Esophagus squamous epithelium (tissue), 5 donors: Measurements from ENCODE around the gene NPSR1. TPM values are rescaled to one million over a fixed set of nuclear protein-coding genes. Genes with fewer than 3 reads are reported as not detected.

Experiments
- DNase-seq: peaks from one replicate; lab custom pipeline; 2025; lab: John Stamatoyannopoulos, UW
- H3K27ac ChIP-seq, 4 donors: fragments of 200-600 bp; sonication (generic); one replicate each; pipeline ENCODE4 v1.5.1; 2016 to 2019; ENCODE audit warnings: mild to moderate bottlenecking in 1 of 4
- H3K27me3 ChIP-seq, 4 donors: fragments of 200-600 bp; sonication (generic); 1 replicate in 3 of 4; 2 replicates in 1 of 4; pipeline versions ENCODE4 v1.5.1 to v1.6.0; 2017 to 2021; ENCODE audit warnings: antibody characterized with exemption in 1 of 4
- H3K36me3 ChIP-seq, 3 donors: fragments of 200-600 bp; sonication (generic); one replicate each; pipeline ENCODE4 v1.5.1; 2016 to 2019
- H3K4me1 ChIP-seq, 3 donors: fragments of 200-600 bp; sonication (generic); one replicate each; pipeline ENCODE4 v1.5.1; 2017 to 2019
- H3K4me3 ChIP-seq, 4 donors: fragments of 200-600 bp; sonication (generic); 1 replicate in 3 of 4; 2 replicates in 1 of 4; pipeline ENCODE4 v1.5.1; 2016 to 2019; ENCODE audit warnings: mild to moderate bottlenecking in 2 of 4, moderate library complexity in 1 of 4
- H3K9me3 ChIP-seq, 3 donors: fragments of 200-600 bp; sonication (generic); one replicate each; pipeline ENCODE4 v1.5.1; 2016 to 2019
- POLR2A ChIP-seq, 4 donors: fragments of 450-650 bp; IDR thresholded peaks; one replicate each; pipeline ENCODE4 v1.6.1; 2017; ENCODE audit warnings: antibody characterized with exemption in 4 of 4, mild to moderate bottlenecking in 4 of 4, moderate library complexity in 3 of 4
- WGBS, 2 donors: methylation state at CpG; one replicate each; pipeline ENCODE4 v1.1.5; 2018; 5-methylcytosine and 5-hydroxymethylcytosine counted together
- intact Hi-C: fragments of 100-400 bp; cut with DNase I; formaldehyde crosslinking; loops from one replicate; pipeline ENCODE4 v1.15.0; 2022
- total RNA-seq, 4 donors: library from RNA; depleted of rRNA; stranded (reverse); fragments of >200 nt; gene quantifications; one replicate each; pipeline ENCODE4 v1.1.0, GENCODE V29; 2016
- TF ChIP-seq, protein P1 (sequence below), 6 experiments: fragments of 450-650 bp in 4 of 6; fragments of 200-600 bp in 2 of 6; sonication (generic) in 2 of 6; IDR thresholded peaks; one replicate each; pipeline ENCODE4 v1.5.1; 2016 to 2019; ENCODE audit warnings: antibody characterized with exemption in 6 of 6, mild to moderate bottlenecking in 4 of 6, moderate library complexity in 4 of 6
- donor health status: DM: yes; HTN: yes; CAD: no.

The NPSR1 gene
- total RNA-seq, 4 donors from 2014 or later = not detected

DNA sequence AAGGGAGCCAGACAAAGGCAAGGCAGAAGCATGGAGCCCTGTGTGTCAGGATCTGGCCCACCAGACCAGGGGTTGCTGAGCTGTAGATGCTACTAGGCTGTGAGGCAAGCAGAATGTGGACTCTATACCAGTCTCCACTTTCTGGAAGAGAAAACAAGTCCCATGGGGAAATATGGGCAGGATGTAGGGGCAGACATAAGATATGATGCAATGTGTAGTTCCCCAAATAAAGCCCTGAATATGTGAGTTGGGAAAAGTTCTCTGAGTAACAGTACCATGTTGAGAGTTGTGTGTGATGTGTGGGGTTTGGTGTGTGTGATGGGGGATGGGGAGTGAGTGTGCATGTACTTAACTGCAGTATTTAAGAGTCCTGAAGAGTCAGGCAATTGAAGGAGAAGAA, 62.3 kb downstream of the NPSR1 start:
- intact Hi-C loops = no loop called here
- no peaks in the 10 kb centered on the region for H3K36me3 ChIP-seq
- DNase-seq = no peak
- TF ChIP-seq POLR2A (IDR thresholded peaks at IDR 0.05) = no peak
- H3K9me3 ChIP-seq = no peaks in the 10 kb centered on the region
- H3K4me1 ChIP-seq = peaks cover 0 to 9% (median 0%) of the 10 kb centered on the region in 3 donors
- no peak overlapping the region for H3K4me3 ChIP-seq
- H3K27me3 ChIP-seq = no peaks in the 10 kb centered on the region
- no peak overlapping the region for H3K27ac ChIP-seq

DNA sequence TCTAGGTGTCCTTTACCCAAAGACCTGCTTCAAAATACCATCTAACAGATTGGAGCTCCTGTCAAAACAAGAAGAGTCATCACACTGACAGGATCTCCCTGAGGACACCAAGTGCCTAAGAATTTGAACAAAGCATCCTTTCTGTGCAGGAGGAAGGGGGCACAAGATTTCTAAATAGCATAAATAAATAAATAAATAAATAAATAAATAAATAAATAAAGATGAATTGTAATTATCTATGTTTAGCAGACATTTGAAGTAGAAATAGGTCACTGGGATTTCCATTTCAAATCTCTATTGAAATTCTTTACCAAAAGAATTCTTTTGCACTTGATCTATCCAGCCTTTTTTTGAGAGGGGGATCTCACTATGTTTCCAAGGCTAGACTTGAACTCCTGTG, 65.3 kb downstream of the NPSR1 start:
- intact Hi-C loops = no loop called here
- no peak for TF ChIP-seq POLR2A (IDR thresholded peaks at IDR 0.05)
- TF ChIP-seq, protein P1, sequence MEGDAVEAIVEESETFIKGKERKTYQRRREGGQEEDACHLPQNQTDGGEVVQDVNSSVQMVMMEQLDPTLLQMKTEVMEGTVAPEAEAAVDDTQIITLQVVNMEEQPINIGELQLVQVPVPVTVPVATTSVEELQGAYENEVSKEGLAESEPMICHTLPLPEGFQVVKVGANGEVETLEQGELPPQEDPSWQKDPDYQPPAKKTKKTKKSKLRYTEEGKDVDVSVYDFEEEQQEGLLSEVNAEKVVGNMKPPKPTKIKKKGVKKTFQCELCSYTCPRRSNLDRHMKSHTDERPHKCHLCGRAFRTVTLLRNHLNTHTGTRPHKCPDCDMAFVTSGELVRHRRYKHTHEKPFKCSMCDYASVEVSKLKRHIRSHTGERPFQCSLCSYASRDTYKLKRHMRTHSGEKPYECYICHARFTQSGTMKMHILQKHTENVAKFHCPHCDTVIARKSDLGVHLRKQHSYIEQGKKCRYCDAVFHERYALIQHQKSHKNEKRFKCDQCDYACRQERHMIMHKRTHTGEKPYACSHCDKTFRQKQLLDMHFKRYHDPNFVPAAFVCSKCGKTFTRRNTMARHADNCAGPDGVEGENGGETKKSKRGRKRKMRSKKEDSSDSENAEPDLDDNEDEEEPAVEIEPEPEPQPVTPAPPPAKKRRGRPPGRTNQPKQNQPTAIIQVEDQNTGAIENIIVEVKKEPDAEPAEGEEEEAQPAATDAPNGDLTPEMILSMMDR (IDR thresholded peaks at IDR 0.05) = no peak
- Histone ChIP-seq H3K27ac (no peak overlapping the region), H3K27me3 (no peaks in the 10 kb centered on the region), H3K4me3 (no peak overlapping the region), H3K36me3 (no peaks in the 10 kb centered on the region), H3K4me1 (peaks cover 0 to 9% (median 0%) of the 10 kb centered on the region in 3 donors), H3K9me3 (no peaks in the 10 kb centered on the region)
- DNase-seq = no peak

DNA sequence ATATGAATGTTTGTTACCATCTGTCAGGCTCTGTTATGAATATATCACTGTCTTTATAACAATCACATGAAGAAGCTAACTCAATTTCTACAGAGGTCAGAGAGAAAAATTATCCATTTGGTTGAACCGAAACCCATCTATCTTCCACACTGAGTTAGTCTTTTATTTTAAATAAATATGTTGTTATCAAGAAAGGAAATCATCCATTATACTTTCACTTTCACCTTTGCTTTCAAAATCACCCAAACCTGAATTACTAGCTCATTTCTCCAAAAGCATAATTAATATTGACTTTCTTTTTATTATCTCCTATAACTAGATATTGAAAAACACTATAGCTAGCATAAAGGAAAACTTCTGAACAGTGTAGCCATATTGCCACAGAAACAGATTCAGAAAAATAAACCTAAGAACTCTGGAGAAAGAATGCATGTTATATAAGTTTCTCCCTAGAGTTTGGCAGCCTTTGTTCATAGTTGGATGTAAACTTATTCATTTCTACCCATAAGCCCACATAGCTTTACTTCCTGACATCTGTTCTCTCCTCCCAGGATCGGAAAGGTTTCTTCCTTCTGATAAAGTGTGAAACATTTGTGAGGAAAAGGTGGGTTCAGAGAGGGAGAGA, 66.0 kb downstream of the NPSR1 start:
- 29 to 49% methylated on average over 2 of the region's 2 CpGs for WGBS, 2 donors
- Histone ChIP-seq H3K4me3 (no peak overlapping the region), H3K36me3 (no peaks in the 10 kb centered on the region), H3K27me3 (no peaks in the 10 kb centered on the region), H3K9me3 (no peaks in the 10 kb centered on the region), H3K4me1 (peaks cover 0 to 9% (median 0%) of the 10 kb centered on the region in 3 donors), H3K27ac (no peak overlapping the region)
- DNase-seq = no peak
- intact Hi-C loops = no loop called here
- TF ChIP-seq, protein P1 (IDR thresholded peaks at IDR 0.05) = no peak
- TF ChIP-seq POLR2A (IDR thresholded peaks at IDR 0.05) = no peak

DNA sequence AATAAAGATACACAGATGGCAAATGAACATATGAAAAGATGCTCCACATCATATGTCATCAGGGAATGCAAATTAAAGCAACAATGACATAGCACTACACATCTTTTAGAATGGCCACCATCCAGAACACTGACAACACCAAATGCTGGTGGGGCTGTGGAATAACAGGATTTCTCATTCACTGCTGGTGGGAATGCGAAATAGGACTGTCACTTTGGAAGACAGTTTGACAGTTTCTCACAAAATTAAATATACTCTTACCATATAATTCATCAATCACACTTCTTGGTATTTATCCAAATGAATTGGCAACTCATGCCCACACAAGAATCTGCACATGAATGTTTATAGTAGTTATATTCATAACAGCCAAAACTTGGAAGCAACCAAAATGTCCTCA, 68.2 kb downstream of the NPSR1 start:
- TF ChIP-seq, protein P1 (IDR thresholded peaks at IDR 0.05) = no peak
- TF ChIP-seq POLR2A (IDR thresholded peaks at IDR 0.05) = no peak
- intact Hi-C loops = no loop called here
- H3K9me3 ChIP-seq = no peaks in the 10 kb centered on the region
- WGBS, 2 donors = 85 to 91% methylated on average over 1 of the region's 1 CpG
- H3K36me3 ChIP-seq = no peaks in the 10 kb centered on the region
- peaks cover 0 to 9% (median 0%) of the 10 kb centered on the region in 3 donors for H3K4me1 ChIP-seq
- no peak overlapping the region for H3K4me3 ChIP-seq
- DNase-seq = no peak
- H3K27ac ChIP-seq = no peak overlapping the region
- H3K27me3 ChIP-seq = no peaks in the 10 kb centered on the region

DNA sequence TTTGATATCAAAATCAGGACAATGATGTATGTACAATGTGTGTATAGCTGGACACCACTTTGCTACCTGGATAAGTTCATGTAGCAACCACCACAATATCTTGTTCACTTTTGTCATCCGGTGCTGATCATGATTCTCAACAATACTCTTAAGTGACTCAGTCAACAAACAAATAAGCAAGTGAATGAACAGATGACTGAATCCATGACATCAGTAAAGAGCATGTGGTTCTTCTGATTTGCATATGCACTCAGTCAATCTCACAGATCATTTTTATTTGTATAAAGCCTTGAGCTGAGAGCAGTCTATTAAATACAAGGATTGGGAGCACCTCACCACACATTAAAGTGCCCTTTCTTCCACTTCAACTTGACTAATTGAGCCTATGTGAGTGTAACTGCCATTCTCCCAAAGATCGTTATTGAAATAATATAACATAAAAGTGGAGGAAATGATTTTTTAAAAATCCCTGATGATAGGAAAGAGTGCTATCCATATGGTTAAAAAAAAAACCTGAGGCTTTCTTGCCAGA, 69.5 kb downstream of the NPSR1 start:
- 76 to 82% methylated on average over 2 of the region's 2 CpGs for WGBS, 2 donors
- no peak for DNase-seq
- H3K4me1 ChIP-seq = peaks cover 0 to 9% (median 0%) of the 10 kb centered on the region in 3 donors
- no peaks in the 10 kb centered on the region for H3K27me3 ChIP-seq
- no peak overlapping the region for H3K4me3 ChIP-seq
- no peaks in the 10 kb centered on the region for H3K36me3 ChIP-seq
- H3K27ac ChIP-seq = no peak overlapping the region
- TF ChIP-seq, protein P1 (IDR thresholded peaks at IDR 0.05) = no peak
- no peak for TF ChIP-seq POLR2A (IDR thresholded peaks at IDR 0.05)
- intact Hi-C loops = no loop called here
- H3K9me3 ChIP-seq = no peaks in the 10 kb centered on the region
